CD8-positive, alpha-beta memory T cell (primary cell): ENCODE results near the gene GPC4. TPM values are rescaled to one million over a fixed set of nuclear protein-coding genes. Genes with fewer than 3 reads are reported as not detected.

Source experiments
- CTCF ChIA-PET: fragments of 350-600 bp; sonication (Branson Sonifier 250); formaldehyde crosslinking; loops from one replicate; lab custom pipeline; 2021; ENCODE audit warnings: antibody characterized with exemption; lab: Charles Lee
- POLR2A ChIA-PET: fragments of 350-600 bp; sonication (Branson Sonifier 250); formaldehyde crosslinking; loops from one replicate; lab custom pipeline; 2021; ENCODE audit warnings: antibody characterized with exemption; lab: Charles Lee
- DNase-seq, 5 donors: peaks; one replicate each; pipeline versions ENCODE4 v3.0.0 to v3.0.0-alpha.2; 2020 to 2022; ENCODE audit warnings: mixed read lengths in 1 of 5
- H3K27ac ChIP-seq: one replicate; pipeline ENCODE4 v1.7.0; 2013; ENCODE audit warnings: low read depth, mild to moderate bottlenecking, low read length, moderate library complexity
- H3K27me3 ChIP-seq: 2 replicates; pipeline ENCODE4 v1.7.0; 2013; ENCODE audit warnings: low read length, mild to moderate bottlenecking; ENCODE audit not compliant: insufficient read depth, poor library complexity, severe bottlenecking
- H3K36me3 ChIP-seq: 2 replicates; pipeline ENCODE4 v1.7.0; 2013; ENCODE audit warnings: mild to moderate bottlenecking, low read length, moderate library complexity; ENCODE audit not compliant: insufficient read depth
- H3K4me1 ChIP-seq: 2 replicates; pipeline ENCODE4 v1.7.0; 2013; ENCODE audit warnings: mild to moderate bottlenecking, low read length, moderate library complexity; ENCODE audit not compliant: insufficient read depth
- H3K4me3 ChIP-seq: 2 replicates; pipeline ENCODE4 v1.7.0; 2013; ENCODE audit warnings: mild to moderate bottlenecking, low read length
- H3K9me3 ChIP-seq: 2 replicates; pipeline ENCODE4 v1.7.0; 2013; ENCODE audit warnings: mild to moderate bottlenecking, low read length
- H3K27ac Mint-ChIP-seq, 8 donors: one replicate each; pipeline ENCODE4 v1.8.0; 2020 to 2021; ENCODE audit warnings: mixed read lengths in 8 of 8, mild to moderate bottlenecking in 6 of 8, inconsistent platforms in 3 of 8, moderate library complexity in 3 of 8
- H3K27me3 Mint-ChIP-seq, 2 donors: one replicate each; pipeline ENCODE4 v1.8.0; 2020 to 2021; ENCODE audit warnings: mixed read lengths in 2 of 2, mild to moderate bottlenecking in 1 of 2, moderate library complexity in 1 of 2
- H3K36me3 Mint-ChIP-seq, 3 donors: one replicate each; pipeline ENCODE4 v1.8.0; 2020 to 2021; ENCODE audit warnings: mixed read lengths in 3 of 3, inconsistent platforms in 1 of 3, mild to moderate bottlenecking in 1 of 3
- H3K4me1 Mint-ChIP-seq, 3 donors: one replicate each; pipeline ENCODE4 v1.8.0; 2020 to 2021; ENCODE audit warnings: mixed read lengths in 3 of 3, inconsistent platforms in 1 of 3, mild to moderate bottlenecking in 1 of 3
- H3K4me3 Mint-ChIP-seq, 7 donors: one replicate each; pipeline ENCODE4 v1.8.0; 2020 to 2021; ENCODE audit warnings: mixed read lengths in 7 of 7, mild to moderate bottlenecking in 6 of 7, moderate library complexity in 4 of 7, inconsistent platforms in 2 of 7
- H3K9me3 Mint-ChIP-seq, 5 donors: one replicate each; pipeline ENCODE4 v1.8.0; 2020 to 2022; ENCODE audit warnings: mixed read lengths in 5 of 5, mild to moderate bottlenecking in 3 of 5, moderate library complexity in 2 of 5, inconsistent platforms in 1 of 5
- polyA plus RNA-seq: library from polyadenylated mRNA; unstranded; fragments of 300-500 nt; fragmentation: Illumina TruSeq; gene quantifications from one replicate; pipeline ENCODE4 v1.2.3, GENCODE V29; 2021
- total RNA-seq, 2 experiments: library from RNA; stranded (reverse); gene quantifications; one replicate each; pipeline ENCODE4 v1.2.3, GENCODE V29; 2021

GPC4 gene
- total and polyA plus RNA-seq, 3 experiments from 2014 or later = not detected

GRCh38 chrX:133414406-133415275, 648 bp downstream of the GPC4 start:
- CTCF ChIA-PET = no interaction called here
- peaks cover 16 to 35% of the 10 kb centered on the region in 2 donors for H3K27me3 Mint-ChIP-seq
- no peaks in the 10 kb centered on the region for H3K36me3 ChIP-seq
- no peaks in the 10 kb centered on the region for H3K27me3 ChIP-seq
- peak overlapping the region in 1 of 7 donors; percentile 39 for H3K4me3 Mint-ChIP-seq
- no peaks in the 10 kb centered on the region for H3K4me1 ChIP-seq
- peaks cover 0 to 2% (median 0%) of the 10 kb centered on the region in 5 donors for H3K9me3 Mint-ChIP-seq
- H3K27ac ChIP-seq = no peak overlapping the region
- no peaks in the 10 kb centered on the region for H3K36me3 Mint-ChIP-seq
- no peaks in the 10 kb centered on the region for H3K9me3 ChIP-seq
- POLR2A ChIA-PET = no interaction called here
- H3K27ac Mint-ChIP-seq = no peak overlapping the region
- no peak overlapping the region for H3K4me3 ChIP-seq
- DNase-seq = no peak
- H3K4me1 Mint-ChIP-seq = peaks cover 0 to 12% (median 0%) of the 10 kb centered on the region in 3 donors

GRCh38 chrX:133413218-133413925, 1.9 kb downstream of the GPC4 start:
- POLR2A ChIA-PET = no interaction called here

GRCh38 chrX:133412665-133413064, 2.6 kb downstream of the GPC4 start:
- no peaks in the 10 kb centered on the region for H3K9me3 ChIP-seq
- H3K4me1 ChIP-seq = no peaks in the 10 kb centered on the region
- peaks cover 0 to 12% (median 0%) of the 10 kb centered on the region in 3 donors for H3K4me1 Mint-ChIP-seq
- H3K36me3 ChIP-seq = no peaks in the 10 kb centered on the region
- H3K4me3 ChIP-seq = no peak overlapping the region
- CTCF ChIA-PET = no interaction called here
- H3K27ac Mint-ChIP-seq = no peak overlapping the region
- peaks cover 12 to 24% of the 10 kb centered on the region in 2 donors for H3K27me3 Mint-ChIP-seq
- no peaks in the 10 kb centered on the region for H3K9me3 Mint-ChIP-seq
- H3K4me3 Mint-ChIP-seq = no peak overlapping the region
- H3K27ac ChIP-seq = no peak overlapping the region
- POLR2A ChIA-PET = no interaction called here
- no peaks in the 10 kb centered on the region for H3K36me3 Mint-ChIP-seq
- no peaks in the 10 kb centered on the region for H3K27me3 ChIP-seq
- DNase-seq = no peak

More at GRCh38 chrX:133413218-133413925, 1.9 kb downstream of the GPC4 start:
- Histone ChIP-seq H3K4me3 (no peak overlapping the region), H3K4me1 (no peaks in the 10 kb centered on the region), H3K9me3 (no peaks in the 10 kb centered on the region), H3K27me3 (no peaks in the 10 kb centered on the region), H3K36me3 (no peaks in the 10 kb centered on the region), H3K27ac (no peak overlapping the region)
- Mint-ChIP-seq H3K9me3 (no peaks in the 10 kb centered on the region), H3K27ac (no peak overlapping the region), H3K4me1 (peaks cover 0 to 12% (median 0%) of the 10 kb centered on the region in 3 donors), H3K4me3 (no peak overlapping the region), H3K36me3 (no peaks in the 10 kb centered on the region), H3K27me3 (peaks cover 16 to 31% of the 10 kb centered on the region in 2 donors)
- CTCF ChIA-PET = no interaction called here
- DNase-seq = no peak

- peaks cover 0 to 12% (median 0%) of the 10 kb centered on the region in 3 donors for H3K4me1 Mint-ChIP-seq
- no peak overlapping the region for H3K27ac ChIP-seq
- ChIA-PET POLR2A (no interaction called here), CTCF (no interaction called here)
- no peaks in the 10 kb centered on the region for H3K9me3 ChIP-seq
- no peak for DNase-seq
- peaks cover 8 to 21% of the 10 kb centered on the region in 2 donors for H3K27me3 Mint-ChIP-seq
- H3K27me3 ChIP-seq = no peaks in the 10 kb centered on the region
- no peaks in the 10 kb centered on the region for H3K36me3 ChIP-seq
- H3K27ac Mint-ChIP-seq = no peak overlapping the region
- H3K4me1 ChIP-seq = no peaks in the 10 kb centered on the region
- no peaks in the 10 kb centered on the region for H3K36me3 Mint-ChIP-seq
- no peak overlapping the region for H3K4me3 ChIP-seq
- no peak overlapping the region for H3K4me3 Mint-ChIP-seq
- no peaks in the 10 kb centered on the region for H3K9me3 Mint-ChIP-seq
Measured at GRCh38 chrX:133412246-133412645, 3.0 kb downstream of the GPC4 start.

GRCh38 chrX:133410550-133410949, 4.7 kb downstream of the GPC4 start:
- no peaks in the 10 kb centered on the region for H3K27me3 ChIP-seq
- H3K27ac ChIP-seq = no peak overlapping the region
- peaks cover 0 to 7% (median 0%) of the 10 kb centered on the region in 3 donors for H3K4me1 Mint-ChIP-seq
- CTCF ChIA-PET = no interaction called here
- H3K9me3 ChIP-seq = no peaks in the 10 kb centered on the region
- H3K36me3 Mint-ChIP-seq = no peaks in the 10 kb centered on the region
- no peaks in the 10 kb centered on the region for H3K4me1 ChIP-seq
- peaks cover 0 to under 1% (median 0%) of the 10 kb centered on the region in 5 donors for H3K9me3 Mint-ChIP-seq
- DNase-seq = no peak
- H3K4me3 ChIP-seq = no peak overlapping the region
- no peaks in the 10 kb centered on the region for H3K36me3 ChIP-seq
- no peak overlapping the region for H3K27ac Mint-ChIP-seq
- no peak overlapping the region for H3K4me3 Mint-ChIP-seq
- POLR2A ChIA-PET = no interaction called here
- H3K27me3 Mint-ChIP-seq = peaks cover 10 to 12% of the 10 kb centered on the region in 2 donors

GRCh38 chrX:133405498-133406185, 9.6 kb downstream of the GPC4 start:
- H3K9me3 ChIP-seq = no peaks in the 10 kb centered on the region
- no peak overlapping the region for H3K4me3 ChIP-seq
- peaks cover 0 to 4% of the 10 kb centered on the region in 2 donors for H3K27me3 Mint-ChIP-seq
- H3K36me3 ChIP-seq = no peaks in the 10 kb centered on the region
- no peak for DNase-seq
- H3K4me1 ChIP-seq = no peaks in the 10 kb centered on the region
- no peak overlapping the region for H3K4me3 Mint-ChIP-seq
- no peak overlapping the region for H3K27ac ChIP-seq
- H3K4me1 Mint-ChIP-seq = no peaks in the 10 kb centered on the region
- no peaks in the 10 kb centered on the region for H3K36me3 Mint-ChIP-seq
- CTCF ChIA-PET = no interaction called here
- H3K9me3 Mint-ChIP-seq = peaks cover 0 to 3% (median 0%) of the 10 kb centered on the region in 5 donors
- POLR2A ChIA-PET = no interaction called here
- no peaks in the 10 kb centered on the region for H3K27me3 ChIP-seq
- H3K27ac Mint-ChIP-seq = no peak overlapping the region

GRCh38 chrX:133403984-133404383, 11.3 kb downstream of the GPC4 start:
- no peaks in the 10 kb centered on the region for H3K27me3 ChIP-seq
- H3K9me3 ChIP-seq = no peaks in the 10 kb centered on the region
- H3K27me3 Mint-ChIP-seq = peaks cover 0 to 4% of the 10 kb centered on the region in 2 donors
- H3K36me3 ChIP-seq = no peaks in the 10 kb centered on the region
- POLR2A ChIA-PET = no interaction called here
- no peak overlapping the region for H3K27ac Mint-ChIP-seq
- DNase-seq = no peak
- H3K4me3 Mint-ChIP-seq = no peak overlapping the region
- H3K4me1 Mint-ChIP-seq = no peaks in the 10 kb centered on the region
- peaks cover 0 to 3% (median 0%) of the 10 kb centered on the region in 5 donors for H3K9me3 Mint-ChIP-seq
- no peak overlapping the region for H3K4me3 ChIP-seq
- no peak overlapping the region for H3K27ac ChIP-seq
- no peaks in the 10 kb centered on the region for H3K36me3 Mint-ChIP-seq
- CTCF ChIA-PET = no interaction called here
- no peaks in the 10 kb centered on the region for H3K4me1 ChIP-seq
